ENCODE data around the gene LSM7. TPM values are rescaled to one million over a fixed set of nuclear protein-coding genes. Genes with fewer than 3 reads are reported as not detected.

Gene LSM7
- total RNA-seq, 4 donors from 2014 or later = 59.8 to 152 (median 109) TPM

GRCh38 chr19:2274931-2275535, 53.4 kb downstream of the LSM7 start:
- DNase-seq = peak; percentile 66 to 86 (median 77)
- Histone ChIP-seq H3K9me3 (no peaks in the 10 kb centered on the region), H3K27ac (peak overlapping the region in 3 of 4 donors; percentile 43 to 57 (median 55)), H3K36me3 (peaks cover 0 to 19% (median 0%) of the 10 kb centered on the region in 3 donors), H3K4me3 (no peak overlapping the region), H3K27me3 (no peaks in the 10 kb centered on the region), H3K4me1 (peaks cover 7 to 57% (median 27%) of the 10 kb centered on the region in 4 donors)
- no peak for TF ChIP-seq POLR2A (IDR thresholded peaks at IDR 0.05)
- TF ChIP-seq CTCF (IDR thresholded peaks at IDR 0.05) = peak; percentile 41 to 79 (median 73)

DNA sequence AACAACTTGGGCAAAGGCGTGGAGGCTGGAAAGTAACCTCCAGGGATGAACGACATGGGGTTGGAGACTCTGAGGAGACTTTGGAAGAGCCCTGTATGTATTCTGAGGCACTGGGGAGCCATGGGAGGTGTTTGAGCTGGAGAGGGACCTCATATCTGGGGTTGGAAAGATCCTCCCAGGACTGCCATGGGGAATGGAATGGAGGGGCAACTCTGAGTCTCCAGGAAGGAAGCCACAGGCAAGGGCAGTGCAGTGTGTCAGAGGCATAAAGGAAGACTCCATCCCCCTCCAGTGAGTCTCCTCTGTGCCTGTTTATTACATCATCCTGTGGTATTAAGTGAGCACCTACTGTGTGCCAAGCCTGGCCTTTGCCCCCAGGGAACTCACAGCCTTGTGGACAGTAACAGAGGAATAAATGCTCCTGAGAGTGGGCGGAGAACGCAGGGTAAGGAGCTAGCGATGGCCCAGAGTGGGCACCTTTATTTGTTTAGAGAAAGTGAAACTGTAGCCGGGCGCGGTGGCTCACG, 54.1 kb downstream of the LSM7 start:
- Histone ChIP-seq H3K4me1 (peaks cover 7 to 57% (median 27%) of the 10 kb centered on the region in 4 donors), H3K4me3 (peak overlapping the region in 2 of 4 donors; percentile 26 to 98), H3K9me3 (no peaks in the 10 kb centered on the region), H3K27me3 (no peaks in the 10 kb centered on the region), H3K27ac (peak overlapping the region; percentile 98 to 99 (median 98)), H3K36me3 (peaks cover 0 to 19% (median 0%) of the 10 kb centered on the region in 3 donors)
- TF ChIP-seq POLR2A (IDR thresholded peaks at IDR 0.05) (no peak), CTCF (IDR thresholded peaks at IDR 0.05) (no peak)
- DNase-seq = no peak

DNA sequence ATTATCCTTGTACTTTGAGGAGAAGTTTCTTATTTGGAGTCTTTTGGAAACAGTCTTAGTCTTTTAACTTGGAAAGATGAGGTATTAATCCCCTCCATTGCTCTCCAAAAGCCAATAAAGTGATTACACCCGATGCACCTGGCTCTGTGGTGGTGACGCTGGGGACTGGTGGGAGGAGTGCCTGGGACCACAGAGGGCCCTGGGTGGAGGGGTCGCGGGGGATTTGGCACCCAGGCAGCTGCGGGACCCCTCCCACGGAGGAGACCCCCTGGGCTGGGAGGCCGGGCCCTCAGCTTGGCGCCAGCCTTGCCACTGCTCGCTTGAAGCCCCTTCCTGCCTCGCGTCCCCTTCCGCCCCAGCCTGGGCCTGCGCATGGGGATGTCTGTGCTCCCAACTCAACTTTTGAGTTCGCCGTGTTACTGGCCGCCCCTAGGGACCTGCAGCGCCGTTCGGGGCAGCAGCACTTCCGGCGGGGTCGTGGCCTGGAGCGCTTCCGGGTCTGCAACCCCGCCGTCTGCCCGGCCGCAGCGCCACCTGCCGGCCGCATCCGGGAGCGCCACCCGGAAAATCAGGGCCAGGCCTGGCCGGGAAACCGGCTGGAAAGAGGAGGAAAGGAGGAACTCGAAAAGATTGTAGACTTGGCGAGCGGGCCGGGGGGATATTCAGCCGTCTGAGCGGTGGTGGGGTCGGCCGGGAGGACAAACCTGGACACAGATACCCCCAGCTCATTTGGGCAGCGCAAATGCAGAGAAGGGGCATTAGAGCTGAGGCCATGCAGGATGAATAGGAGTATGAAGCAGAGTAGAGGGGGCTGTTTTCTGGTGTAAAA, 54.8 kb downstream of the LSM7 start:
- TF ChIP-seq CTCF (IDR thresholded peaks at IDR 0.05) (peak; percentile 95 to 100 (median 98)), POLR2A (IDR thresholded peaks at IDR 0.05) (no peak)
- peak overlapping the region in 3 of 4 donors; percentile 26 to 98 (median 93) for H3K4me3 ChIP-seq
- peak; percentile 87 to 92 (median 89) for DNase-seq
- H3K36me3 ChIP-seq = peaks cover 0 to 19% (median 0%) of the 10 kb centered on the region in 3 donors
- H3K27me3 ChIP-seq = no peaks in the 10 kb centered on the region
- peaks cover 7 to 57% (median 27%) of the 10 kb centered on the region in 4 donors for H3K4me1 ChIP-seq
- no peaks in the 10 kb centered on the region for H3K9me3 ChIP-seq
- peak overlapping the region; percentile 98 to 99 (median 98) for H3K27ac ChIP-seq

Other genes with a start within 250 kb of the LSM7 start
- gene MOB3A, start 232.3 kb downstream of the LSM7 start, total RNA-seq = 10 to 100 TPM; 32.6 to 55.3 (median 35.1) TPM
- gene IZUMO4, start 231.7 kb downstream of the LSM7 start, total RNA-seq = 1 to 10 TPM; 1.3 to 9.9 (median 3.8) TPM
- gene AP3D1, start 177.0 kb downstream of the LSM7 start, total RNA-seq = 100 to 1,000 TPM; 104 to 136 (median 122) TPM
- gene DOT1L, start 164.7 kb downstream of the LSM7 start, total RNA-seq = 100 to 1,000 TPM in 1 of 4 donors, 10 to 100 TPM in 3; 67.8 to 167 (median 74.0) TPM
- gene PLEKHJ1, start 92.3 kb downstream of the LSM7 start, total RNA-seq = 100 to 1,000 TPM; 156 to 298 (median 227) TPM
- gene SF3A2, start 91.8 kb downstream of the LSM7 start, total RNA-seq = 100 to 1,000 TPM in 1 of 4 donors, 10 to 100 TPM in 3; 38.7 to 133 (median 72.3) TPM
- 1 to 10 TPM in 2 of 4 donors, under 1 TPM in 1, not detected in 1; 0.95 to 4.7 (median 1.6) TPM for gene AMH, start 79.3 kb downstream of the LSM7 start, total RNA-seq
- gene JSRP1, start 72.2 kb downstream of the LSM7 start, total RNA-seq = not detected
- gene PEAK3, start 46.4 kb downstream of the LSM7 start, total RNA-seq = 1 to 10 TPM; 1.2 to 5.8 (median 2.6) TPM
- 1 to 10 TPM in 1 of 4 donors, under 1 TPM in 1, not detected in 2; 0.54 to 5.0 TPM for gene LINGO3, start 20.4 kb downstream of the LSM7 start, total RNA-seq
- gene SPPL2B, start 98 bp upstream of the LSM7 start, total RNA-seq = 100 to 1,000 TPM; 196 to 448 (median 270) TPM
- gene TMPRSS9, start 31.7 kb upstream of the LSM7 start, total RNA-seq = 1 to 10 TPM in 1 of 4 donors, under 1 TPM in 2, not detected in 1; 0.54 to 2.5 (median 0.85) TPM
- 10 to 100 TPM; 28.1 to 44.4 (median 44.0) TPM for gene TIMM13, start 99.0 kb upstream of the LSM7 start, total RNA-seq
- gene LMNB2, start 128.4 kb upstream of the LSM7 start, total RNA-seq = 10 to 100 TPM; 21.0 to 52.8 (median 21.4) TPM
- 100 to 1,000 TPM in 1 of 4 donors, 10 to 100 TPM in 3; 35.5 to 278 (median 54.9) TPM for gene GADD45B, start 147.5 kb upstream of the LSM7 start, total RNA-seq